ENCODE measurements around the gene OR2T5. TPM values are rescaled to one million over a fixed set of nuclear protein-coding genes. Genes with fewer than 3 reads are reported as not detected.
"Not testable (repeated sequence)": the region's sequence is repeated elsewhere in the genome, so short reads cannot be mapped to it uniquely, and the experiment has no call there.

Gene OR2T5
- total RNA-seq, 1 experiment from 2014 or later: not detected

- H3K27ac Mint-ChIP-seq (ENCODE audit: unreplicated experiment); CTCF ChIA-PET; H3K4me3 Mint-ChIP-seq (ENCODE audit: unreplicated experiment): not testable (repeated sequence)
Measured at GRCh38 chr1:248449821-248450465, 38.4 kb upstream of the OR2T5 start.

GRCh38 chr1:248450466-248451145, 37.8 kb upstream of the OR2T5 start:
- H3K4me3 ChIP-seq (ENCODE audit: low read depth, low read length); intact Hi-C loops (cut with micrococcal nuclease; ENCODE audit: unreplicated experiment); H3K27ac Mint-ChIP-seq (ENCODE audit: unreplicated experiment); H3K4me1 Mint-ChIP-seq (ENCODE audit: low read depth, unreplicated experiment); BruUV-seq (replicated peaks); DNase-seq; H3K9me3 Mint-ChIP-seq (ENCODE audit: unreplicated experiment); H3K36me3 ChIP-seq (ENCODE audit: control insufficient read depth, insufficient read depth, low read length); H3K27me3 Mint-ChIP-seq (ENCODE audit: insufficient read depth, unreplicated experiment); POLR2A ChIA-PET; CTCF ChIA-PET; H3K36me3 Mint-ChIP-seq (ENCODE audit: insufficient read depth, unreplicated experiment); H3K4me1 ChIP-seq; H3K27me3 ChIP-seq (replicated peaks; ENCODE audit: control insufficient read depth, insufficient read depth, low read length); H3K9me3 ChIP-seq; H3K4me3 Mint-ChIP-seq (ENCODE audit: unreplicated experiment): not testable (repeated sequence)

More at GRCh38 chr1:248449821-248450465, 38.4 kb upstream of the OR2T5 start:
- H3K4me3 ChIP-seq (ENCODE audit: low read depth, low read length); H3K9me3 Mint-ChIP-seq (ENCODE audit: unreplicated experiment); H3K36me3 Mint-ChIP-seq (ENCODE audit: insufficient read depth, unreplicated experiment); POLR2A ChIA-PET; BruUV-seq (replicated peaks); H3K36me3 ChIP-seq (ENCODE audit: control insufficient read depth, insufficient read depth, low read length); H3K27me3 ChIP-seq (replicated peaks; ENCODE audit: control insufficient read depth, insufficient read depth, low read length); H3K4me1 ChIP-seq; H3K4me1 Mint-ChIP-seq (ENCODE audit: low read depth, unreplicated experiment); intact Hi-C loops (cut with micrococcal nuclease; ENCODE audit: unreplicated experiment); H3K9me3 ChIP-seq; H3K27me3 Mint-ChIP-seq (ENCODE audit: insufficient read depth, unreplicated experiment); DNase-seq: not testable (repeated sequence)

GRCh38 chr1:248453619-248454018, 34.8 kb upstream of the OR2T5 start:
- CTCF ChIA-PET; H3K9me3 ChIP-seq; BruUV-seq (replicated peaks); DNase-seq; H3K9me3 Mint-ChIP-seq (ENCODE audit: unreplicated experiment); H3K4me1 ChIP-seq; POLR2A ChIA-PET; H3K27me3 Mint-ChIP-seq (ENCODE audit: insufficient read depth, unreplicated experiment); intact Hi-C loops (cut with micrococcal nuclease; ENCODE audit: unreplicated experiment); H3K4me1 Mint-ChIP-seq (ENCODE audit: low read depth, unreplicated experiment); H3K4me3 Mint-ChIP-seq (ENCODE audit: unreplicated experiment); H3K27me3 ChIP-seq (replicated peaks; ENCODE audit: control insufficient read depth, insufficient read depth, low read length); H3K36me3 Mint-ChIP-seq (ENCODE audit: insufficient read depth, unreplicated experiment); H3K27ac Mint-ChIP-seq (ENCODE audit: unreplicated experiment); H3K4me3 ChIP-seq (ENCODE audit: low read depth, low read length); H3K36me3 ChIP-seq (ENCODE audit: control insufficient read depth, insufficient read depth, low read length): not testable (repeated sequence)

- H3K4me1 ChIP-seq; POLR2A ChIA-PET; H3K9me3 Mint-ChIP-seq (ENCODE audit: unreplicated experiment); H3K36me3 Mint-ChIP-seq (ENCODE audit: insufficient read depth, unreplicated experiment); H3K27me3 Mint-ChIP-seq (ENCODE audit: insufficient read depth, unreplicated experiment); H3K4me3 ChIP-seq (ENCODE audit: low read depth, low read length); H3K4me3 Mint-ChIP-seq (ENCODE audit: unreplicated experiment); H3K27ac Mint-ChIP-seq (ENCODE audit: unreplicated experiment); H3K4me1 Mint-ChIP-seq (ENCODE audit: low read depth, unreplicated experiment); intact Hi-C loops (cut with micrococcal nuclease; ENCODE audit: unreplicated experiment); H3K27me3 ChIP-seq (replicated peaks; ENCODE audit: control insufficient read depth, insufficient read depth, low read length); DNase-seq; H3K9me3 ChIP-seq; H3K36me3 ChIP-seq (ENCODE audit: control insufficient read depth, insufficient read depth, low read length); CTCF ChIA-PET; BruUV-seq (replicated peaks): not testable (repeated sequence)
Measured at GRCh38 chr1:248455045-248455444, 33.3 kb upstream of the OR2T5 start.

GRCh38 chr1:248456635-248457034, 31.8 kb upstream of the OR2T5 start:
- H3K4me3 ChIP-seq (ENCODE audit: low read depth, low read length); CTCF ChIA-PET; intact Hi-C loops (cut with micrococcal nuclease; ENCODE audit: unreplicated experiment); POLR2A ChIA-PET; DNase-seq; H3K27ac Mint-ChIP-seq (ENCODE audit: unreplicated experiment); H3K36me3 ChIP-seq (ENCODE audit: control insufficient read depth, insufficient read depth, low read length); H3K27me3 Mint-ChIP-seq (ENCODE audit: insufficient read depth, unreplicated experiment); BruUV-seq (replicated peaks); H3K9me3 Mint-ChIP-seq (ENCODE audit: unreplicated experiment); H3K9me3 ChIP-seq; H3K36me3 Mint-ChIP-seq (ENCODE audit: insufficient read depth, unreplicated experiment); H3K4me1 ChIP-seq; H3K4me3 Mint-ChIP-seq (ENCODE audit: unreplicated experiment); H3K4me1 Mint-ChIP-seq (ENCODE audit: low read depth, unreplicated experiment); H3K27me3 ChIP-seq (replicated peaks; ENCODE audit: control insufficient read depth, insufficient read depth, low read length): not testable (repeated sequence)

GRCh38 chr1:248459117-248459516, 29.3 kb upstream of the OR2T5 start:
- H3K4me3 Mint-ChIP-seq (ENCODE audit: unreplicated experiment); H3K9me3 Mint-ChIP-seq (ENCODE audit: unreplicated experiment); BruUV-seq (replicated peaks); POLR2A ChIA-PET; DNase-seq; H3K27me3 Mint-ChIP-seq (ENCODE audit: insufficient read depth, unreplicated experiment); H3K4me3 ChIP-seq (ENCODE audit: low read depth, low read length); CTCF ChIA-PET; H3K36me3 ChIP-seq (ENCODE audit: control insufficient read depth, insufficient read depth, low read length); H3K27me3 ChIP-seq (replicated peaks; ENCODE audit: control insufficient read depth, insufficient read depth, low read length); H3K27ac Mint-ChIP-seq (ENCODE audit: unreplicated experiment); H3K4me1 Mint-ChIP-seq (ENCODE audit: low read depth, unreplicated experiment); H3K9me3 ChIP-seq; H3K36me3 Mint-ChIP-seq (ENCODE audit: insufficient read depth, unreplicated experiment); H3K4me1 ChIP-seq; intact Hi-C loops (cut with micrococcal nuclease; ENCODE audit: unreplicated experiment): not testable (repeated sequence)

All from Caco-2 (cell line).